WTC11 (cell line): ENCODE measurements around the gene OLFM2. TPM values are rescaled to one million over a fixed set of nuclear protein-coding genes. Genes with fewer than 3 reads are reported as not detected.
A peak's percentile ranks its signal among the peaks of the same experiment; 100 is the strongest.

Source experiments
- ATAC-seq: fragments of 200-7000 bp; cut with Tn5 transposase; 2 replicates; pipeline ENCODE4 v1.10.0; 2021; ENCODE audit warnings: mild to moderate bottlenecking, moderate library complexity
- CTCF ChIA-PET: fragments of 300-600 bp; sonication (Branson Sonifier 250); formaldehyde crosslinking; loops from one replicate; lab custom pipeline; 2021; ENCODE audit warnings: antibody characterized with exemption; lab: Charles Lee
- POLR2A ChIA-PET: fragments of 350-600 bp; sonication (Branson Sonifier 250); formaldehyde crosslinking; loops from one replicate; lab custom pipeline; 2021; ENCODE audit warnings: antibody characterized with exemption; lab: Charles Lee
- DNase-seq: peaks from one replicate; pipeline ENCODE4 v3.0.0; 2021; ENCODE audit warnings: low spot score
- H3K27ac Mint-ChIP-seq: 2 replicates; pipeline ENCODE4 v1.8.0; 2021; ENCODE audit warnings: mixed read lengths
- H3K27me3 Mint-ChIP-seq: 2 replicates; pipeline ENCODE4 v1.8.0; 2021; ENCODE audit warnings: low read depth, mild to moderate bottlenecking, moderate library complexity, mixed read lengths
- H3K36me3 Mint-ChIP-seq: 2 replicates; pipeline ENCODE4 v1.8.0; 2021; ENCODE audit warnings: mixed read lengths
- H3K4me1 Mint-ChIP-seq: 2 replicates; pipeline ENCODE4 v1.8.0; 2022; ENCODE audit warnings: mixed read lengths
- H3K4me3 Mint-ChIP-seq: 2 replicates; pipeline ENCODE4 v1.8.0; 2021; ENCODE audit warnings: mild to moderate bottlenecking, moderate library complexity, mixed read lengths
- H3K9me3 Mint-ChIP-seq: 2 replicates; pipeline ENCODE4 v1.8.0; 2021; ENCODE audit warnings: mixed read lengths
- ATF1 ChIP-seq: sonication (generic); formaldehyde crosslinking; IDR thresholded peaks from 2 replicates; pipeline ENCODE4 v1.8.1; 2023; ENCODE audit warnings: mild to moderate bottlenecking, moderate library complexity, missing genetic modification reagents
- CDX4 ChIP-seq: fragments of 250-450 bp; sonication (Bioruptor Pico); IDR thresholded peaks from 2 replicates; pipeline ENCODE4 v1.9.0; 2021; ENCODE audit warnings: moderate library complexity, mild to moderate bottlenecking, inconsistent platforms, borderline replicate concordance
- ELF4 ChIP-seq: sonication (generic); formaldehyde crosslinking; IDR thresholded peaks from 2 replicates; pipeline ENCODE4 v1.8.1; 2022; ENCODE audit warnings: low read depth, mild to moderate bottlenecking, moderate library complexity, missing genetic modification reagents
- ESRRA ChIP-seq: sonication (generic); formaldehyde crosslinking; IDR thresholded peaks from 2 replicates; pipeline ENCODE4 v1.8.1; 2022; ENCODE audit warnings: mild to moderate bottlenecking, missing genetic modification reagents, borderline replicate concordance
- FOXJ3 ChIP-seq: sonication (generic); formaldehyde crosslinking; IDR thresholded peaks from 2 replicates; pipeline ENCODE4 v1.9.0; 2021; ENCODE audit warnings: missing genetic modification reagents, mild to moderate bottlenecking, borderline replicate concordance
- IRF2 ChIP-seq: sonication (generic); formaldehyde crosslinking; IDR thresholded peaks from 2 replicates; pipeline ENCODE4 v1.8.0; 2022; ENCODE audit warnings: low read depth, missing genetic modification reagents, borderline replicate concordance
- MAX ChIP-seq: sonication (generic); formaldehyde crosslinking; IDR thresholded peaks from 2 replicates; pipeline ENCODE4 v1.8.0; 2022; ENCODE audit warnings: mild to moderate bottlenecking, missing genetic modification reagents
- NR3C1 ChIP-seq: sonication (generic); formaldehyde crosslinking; conservative IDR thresholded peaks from 2 replicates; pipeline ENCODE4 v1.8.1; 2023; ENCODE audit warnings: low read depth, mild to moderate bottlenecking, missing genetic modification reagents
- RELA ChIP-seq: sonication (generic); formaldehyde crosslinking; IDR thresholded peaks from 2 replicates; pipeline ENCODE4 v1.8.1; 2022; ENCODE audit warnings: missing genetic modification reagents, mild to moderate bottlenecking, borderline replicate concordance
- TCF7 ChIP-seq: sonication (generic); formaldehyde crosslinking; IDR thresholded peaks from 2 replicates; pipeline ENCODE4 v1.8.0; 2022; ENCODE audit warnings: mild to moderate bottlenecking, low read depth, missing genetic modification reagents, moderate library complexity
- TP53 ChIP-seq: sonication (generic); formaldehyde crosslinking; IDR thresholded peaks from 2 replicates; pipeline ENCODE4 v1.8.1; 2023; ENCODE audit warnings: mild to moderate bottlenecking, missing genetic modification reagents
- USF1 ChIP-seq: sonication (generic); formaldehyde crosslinking; IDR thresholded peaks from 2 replicates; pipeline ENCODE4 v1.8.0; 2022; ENCODE audit warnings: mild to moderate bottlenecking, missing genetic modification reagents
- ZNF121 ChIP-seq: sonication (generic); formaldehyde crosslinking; IDR thresholded peaks from 2 replicates; pipeline ENCODE4 v1.8.0; 2023; ENCODE audit warnings: missing genetic modification reagents
- total RNA-seq: library from RNA; stranded (reverse); gene quantifications from 3 replicates; pipeline ENCODE4 v1.2.3, GENCODE V29; 2021
- TF ChIP-seq, protein P1 (sequence below): sonication (generic); formaldehyde crosslinking; IDR thresholded peaks from 2 replicates; pipeline ENCODE4 v1.8.1; 2023; ENCODE audit warnings: mild to moderate bottlenecking, missing genetic modification reagents, borderline replicate concordance
- TF ChIP-seq, protein P2 (sequence below): fragments of 250-450 bp; sonication (Bioruptor Pico); conservative IDR thresholded peaks from 2 replicates; pipeline ENCODE4 v1.9.0; 2021; ENCODE audit warnings: mild to moderate bottlenecking
- TF ChIP-seq, protein P3 (sequence below): sonication (generic); formaldehyde crosslinking; IDR thresholded peaks from 2 replicates; pipeline ENCODE4 v1.8.1; 2023; ENCODE audit warnings: mild to moderate bottlenecking, missing genetic modification reagents
- TF ChIP-seq, protein P4 (sequence below): sonication (generic); formaldehyde crosslinking; IDR thresholded peaks from 2 replicates; pipeline ENCODE4 v1.8.0; 2022; ENCODE audit warnings: mild to moderate bottlenecking, missing genetic modification reagents

OLFM2 gene
- total RNA-seq, 1 experiment from 2014 or later = 66.0 TPM

GRCh38 chr19:9836021-9836420, 100.3 kb downstream of the OLFM2 start (continued):
- TF ChIP-seq ESRRA (CRISPR knock-in tag) (no peak), NR3C1 (CRISPR knock-in tag) (no peak), TP53 (CRISPR knock-in tag) (no peak), FOXJ3 (no peak), ZNF121 (no peak)

DNA sequence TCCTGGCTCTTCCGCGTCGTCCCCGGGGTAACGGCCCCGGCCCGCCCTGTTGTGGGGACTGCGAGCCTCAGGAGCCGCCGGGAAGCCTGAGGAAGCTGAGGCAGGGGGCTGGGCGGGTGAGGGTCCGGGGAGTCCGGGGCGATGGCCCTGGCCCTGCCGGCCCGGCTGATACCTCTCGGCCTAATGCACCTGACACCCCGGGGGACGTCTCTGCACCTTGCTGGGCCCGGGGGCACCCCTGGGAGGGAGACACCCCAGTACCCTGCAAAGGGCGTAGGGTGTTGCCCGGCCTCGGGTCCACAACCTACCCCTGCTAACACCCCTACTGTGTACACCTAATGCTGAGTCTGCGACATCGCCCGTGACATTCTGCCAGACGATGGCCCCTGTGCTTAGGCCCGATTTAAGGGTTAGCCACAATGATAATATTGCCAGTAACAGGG, 100.8 kb downstream of the OLFM2 start:
- Mint-ChIP-seq H3K27ac (no peak overlapping the region; the same call in 1 of the 2 replicates), H3K9me3 (no peaks in the 10 kb centered on the region), H3K36me3 (peaks cover 11% of the 10 kb centered on the region), H3K27me3 (no peaks in the 10 kb centered on the region), H3K4me1 (peaks cover 14% of the 10 kb centered on the region), H3K4me3 (peak overlapping the region; percentile 87)
- POLR2A ChIA-PET = interaction anchor here (0.9 kb wide), 1 partner anchor 17 kb away, joined by 3 read pairs; the partner anchor contains the start of gene FBXL12
- no peak for DNase-seq
- CTCF ChIA-PET = interaction anchor here (0.8 to 1.4 kb wide), 14 partner anchors 10 to 248 kb away, joined by 3 to 9 read pairs (median 4); partner anchors contain the start of genes FBXL12 and ZNF846
- no peak for ATAC-seq
- no peak for TF ChIP-seq CDX4
- TF ChIP-seq, protein P1, sequence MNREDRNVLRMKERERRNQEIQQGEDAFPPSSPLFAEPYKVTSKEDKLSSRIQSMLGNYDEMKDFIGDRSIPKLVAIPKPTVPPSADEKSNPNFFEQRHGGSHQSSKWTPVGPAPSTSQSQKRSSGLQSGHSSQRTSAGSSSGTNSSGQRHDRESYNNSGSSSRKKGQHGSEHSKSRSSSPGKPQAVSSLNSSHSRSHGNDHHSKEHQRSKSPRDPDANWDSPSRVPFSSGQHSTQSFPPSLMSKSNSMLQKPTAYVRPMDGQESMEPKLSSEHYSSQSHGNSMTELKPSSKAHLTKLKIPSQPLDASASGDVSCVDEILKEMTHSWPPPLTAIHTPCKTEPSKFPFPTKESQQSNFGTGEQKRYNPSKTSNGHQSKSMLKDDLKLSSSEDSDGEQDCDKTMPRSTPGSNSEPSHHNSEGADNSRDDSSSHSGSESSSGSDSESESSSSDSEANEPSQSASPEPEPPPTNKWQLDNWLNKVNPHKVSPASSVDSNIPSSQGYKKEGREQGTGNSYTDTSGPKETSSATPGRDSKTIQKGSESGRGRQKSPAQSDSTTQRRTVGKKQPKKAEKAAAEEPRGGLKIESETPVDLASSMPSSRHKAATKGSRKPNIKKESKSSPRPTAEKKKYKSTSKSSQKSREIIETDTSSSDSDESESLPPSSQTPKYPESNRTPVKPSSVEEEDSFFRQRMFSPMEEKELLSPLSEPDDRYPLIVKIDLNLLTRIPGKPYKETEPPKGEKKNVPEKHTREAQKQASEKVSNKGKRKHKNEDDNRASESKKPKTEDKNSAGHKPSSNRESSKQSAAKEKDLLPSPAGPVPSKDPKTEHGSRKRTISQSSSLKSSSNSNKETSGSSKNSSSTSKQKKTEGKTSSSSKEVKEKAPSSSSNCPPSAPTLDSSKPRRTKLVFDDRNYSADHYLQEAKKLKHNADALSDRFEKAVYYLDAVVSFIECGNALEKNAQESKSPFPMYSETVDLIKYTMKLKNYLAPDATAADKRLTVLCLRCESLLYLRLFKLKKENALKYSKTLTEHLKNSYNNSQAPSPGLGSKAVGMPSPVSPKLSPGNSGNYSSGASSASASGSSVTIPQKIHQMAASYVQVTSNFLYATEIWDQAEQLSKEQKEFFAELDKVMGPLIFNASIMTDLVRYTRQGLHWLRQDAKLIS (CRISPR knock-in tag) = no peak
- TF ChIP-seq, protein P2, sequence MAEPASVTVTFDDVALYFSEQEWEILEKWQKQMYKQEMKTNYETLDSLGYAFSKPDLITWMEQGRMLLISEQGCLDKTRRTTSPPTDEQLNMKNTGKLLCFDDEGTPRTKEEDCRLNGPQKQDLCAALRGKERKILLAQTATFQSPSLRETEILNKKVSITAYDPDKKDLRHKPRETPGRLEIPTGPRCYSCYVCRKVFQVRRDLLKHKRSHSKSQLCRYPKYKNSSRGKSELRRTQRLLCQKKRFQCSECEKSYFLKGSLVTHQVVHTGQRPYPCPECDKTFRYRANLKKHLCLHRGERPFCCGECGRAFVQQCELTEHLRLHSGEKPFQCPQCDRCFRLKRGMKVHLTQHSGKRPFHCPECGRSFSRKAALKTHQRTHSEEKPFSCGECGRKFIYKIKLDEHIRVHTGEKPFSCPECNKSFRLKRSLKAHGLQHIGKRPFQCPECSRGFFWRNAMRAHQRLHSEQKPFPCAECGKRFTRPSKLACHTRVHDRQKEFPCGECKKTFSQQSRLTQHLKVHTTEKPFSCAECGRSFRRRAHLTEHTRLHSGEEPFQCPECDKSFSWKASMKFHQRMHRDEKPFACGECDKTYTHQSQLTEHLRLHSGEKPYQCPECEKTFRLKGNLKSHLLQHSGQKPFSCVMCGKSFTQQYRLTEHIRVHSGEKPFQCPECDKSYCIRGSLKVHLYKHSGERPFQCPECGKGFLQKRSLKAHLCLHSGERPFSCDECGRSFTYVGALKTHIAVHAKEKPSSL (CRISPR knock-in tag) = no peak
- TF ChIP-seq, protein P3, sequence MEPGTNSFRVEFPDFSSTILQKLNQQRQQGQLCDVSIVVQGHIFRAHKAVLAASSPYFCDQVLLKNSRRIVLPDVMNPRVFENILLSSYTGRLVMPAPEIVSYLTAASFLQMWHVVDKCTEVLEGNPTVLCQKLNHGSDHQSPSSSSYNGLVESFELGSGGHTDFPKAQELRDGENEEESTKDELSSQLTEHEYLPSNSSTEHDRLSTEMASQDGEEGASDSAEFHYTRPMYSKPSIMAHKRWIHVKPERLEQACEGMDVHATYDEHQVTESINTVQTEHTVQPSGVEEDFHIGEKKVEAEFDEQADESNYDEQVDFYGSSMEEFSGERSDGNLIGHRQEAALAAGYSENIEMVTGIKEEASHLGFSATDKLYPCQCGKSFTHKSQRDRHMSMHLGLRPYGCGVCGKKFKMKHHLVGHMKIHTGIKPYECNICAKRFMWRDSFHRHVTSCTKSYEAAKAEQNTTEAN = no peak
- no peak for TF ChIP-seq ESRRA (CRISPR knock-in tag)
- no peak for TF ChIP-seq ELF4
- no peak for TF ChIP-seq MAX
- 0 out of 2 replicates have a peak, but pooled peaks have one; percentile 12 for TF ChIP-seq RELA (CRISPR knock-in tag)
- TF ChIP-seq, protein P4, sequence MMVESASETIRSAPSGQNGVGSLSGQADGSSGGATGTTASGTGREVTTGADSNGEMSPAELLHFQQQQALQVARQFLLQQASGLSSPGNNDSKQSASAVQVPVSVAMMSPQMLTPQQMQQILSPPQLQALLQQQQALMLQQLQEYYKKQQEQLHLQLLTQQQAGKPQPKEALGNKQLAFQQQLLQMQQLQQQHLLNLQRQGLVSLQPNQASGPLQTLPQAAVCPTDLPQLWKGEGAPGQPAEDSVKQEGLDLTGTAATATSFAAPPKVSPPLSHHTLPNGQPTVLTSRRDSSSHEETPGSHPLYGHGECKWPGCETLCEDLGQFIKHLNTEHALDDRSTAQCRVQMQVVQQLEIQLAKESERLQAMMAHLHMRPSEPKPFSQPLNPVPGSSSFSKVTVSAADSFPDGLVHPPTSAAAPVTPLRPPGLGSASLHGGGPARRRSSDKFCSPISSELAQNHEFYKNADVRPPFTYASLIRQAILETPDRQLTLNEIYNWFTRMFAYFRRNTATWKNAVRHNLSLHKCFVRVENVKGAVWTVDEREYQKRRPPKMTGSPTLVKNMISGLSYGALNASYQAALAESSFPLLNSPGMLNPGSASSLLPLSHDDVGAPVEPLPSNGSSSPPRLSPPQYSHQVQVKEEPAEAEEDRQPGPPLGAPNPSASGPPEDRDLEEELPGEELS (CRISPR knock-in tag) = 0 out of 2 replicates have a peak, but pooled peaks have one; percentile 3
- no peak for TF ChIP-seq ATF1 (CRISPR knock-in tag)
- 0 out of 2 replicates have a peak, but pooled peaks have one; percentile 42 for TF ChIP-seq ZNF121
- TF ChIP-seq TCF7 (CRISPR knock-in tag) = no peak
- TF ChIP-seq USF1 = no peak
- TF ChIP-seq IRF2 (CRISPR knock-in tag) = no peak
